ENCODE measurements around the gene ZRANB3.
"Not testable (repeated sequence)": the region's sequence is repeated elsewhere in the genome, so short reads cannot be mapped to it uniquely, and the experiment has no call there.

The ZRANB3 gene

GRCh38 chr2:135168204-135168856 lies 362.7 kb downstream of the ZRANB3 start:
- DNase-seq = no peak

- no peak for DNase-seq
These were observed 363.7 kb downstream of the ZRANB3 start for GRCh38 chr2:135167273-135167672.

- DNase-seq = no peak
These were observed 366.6 kb downstream of the ZRANB3 start for GRCh38 chr2:135164431-135164830.

GRCh38 chr2:135163901-135164300 lies 367.1 kb downstream of the ZRANB3 start:
- no peak for DNase-seq

DNA sequence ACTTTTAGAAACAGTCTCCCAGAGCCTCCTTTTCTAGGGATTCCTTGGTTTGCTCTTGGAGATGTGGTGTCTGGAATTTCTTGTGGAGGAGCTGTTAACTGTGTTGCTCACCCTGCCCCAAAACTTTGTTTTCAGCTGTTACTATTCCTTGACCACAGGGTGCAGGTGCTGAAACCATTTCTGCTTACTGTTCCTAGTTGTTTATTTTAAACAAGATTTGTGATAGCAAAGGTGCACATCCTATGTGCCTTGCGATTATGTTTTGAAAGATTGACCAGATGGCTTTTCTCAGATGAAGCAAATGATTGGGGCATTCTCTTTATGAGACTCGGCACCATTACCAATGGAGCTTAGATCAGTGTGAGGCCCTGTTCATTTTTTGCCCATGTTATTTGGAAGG lies 367.7 kb downstream of the ZRANB3 start:
- DNase-seq = no peak

GRCh38 chr2:135162786-135163185 lies 368.2 kb downstream of the ZRANB3 start:
- no peak for DNase-seq

DNA sequence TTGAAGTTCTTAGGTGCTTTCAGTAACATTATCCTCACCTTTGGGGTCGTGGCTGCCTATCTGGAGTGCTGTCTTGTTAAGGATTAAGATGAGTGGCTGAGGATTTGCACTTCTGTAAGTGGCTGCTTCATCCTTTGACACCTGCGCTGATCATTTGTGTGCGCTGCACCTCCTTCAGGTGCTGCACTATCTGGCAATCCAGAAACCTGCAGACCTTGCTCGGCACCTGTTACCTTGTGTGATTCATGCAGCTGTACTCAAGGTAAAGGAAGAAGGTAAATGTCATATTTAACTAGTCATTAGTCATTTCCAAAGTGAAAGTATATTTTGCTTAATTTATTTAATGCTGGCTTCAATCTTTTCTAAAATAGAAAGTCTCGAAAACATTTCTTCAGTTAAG lies 368.6 kb downstream of the ZRANB3 start:
- no peak for DNase-seq

GRCh38 chr2:135159191-135159590 lies 371.8 kb downstream of the ZRANB3 start:
- DNase-seq = no peak

- no peak for DNase-seq
These were observed 373.2 kb downstream of the ZRANB3 start for GRCh38 chr2:135157856-135158255.

DNA sequence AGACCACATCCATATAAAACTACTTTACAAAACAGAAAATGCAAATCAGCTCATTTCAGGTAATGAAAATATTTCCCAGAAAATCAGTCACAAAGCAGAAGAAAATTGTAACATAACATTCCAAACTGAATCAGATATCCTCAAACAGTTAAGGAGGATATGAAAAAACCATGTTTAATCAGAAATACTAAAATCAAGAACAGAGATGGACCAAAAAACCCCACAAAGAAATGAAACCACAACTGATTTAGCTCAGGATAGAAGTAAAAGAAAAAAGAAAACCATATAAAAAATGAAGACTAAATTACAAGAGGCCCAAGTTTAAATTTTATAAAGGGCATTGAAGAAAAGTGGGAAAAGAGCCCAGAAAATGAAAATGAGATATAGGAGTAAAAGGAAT lies 376.1 kb downstream of the ZRANB3 start:
- no peak for DNase-seq

DNA sequence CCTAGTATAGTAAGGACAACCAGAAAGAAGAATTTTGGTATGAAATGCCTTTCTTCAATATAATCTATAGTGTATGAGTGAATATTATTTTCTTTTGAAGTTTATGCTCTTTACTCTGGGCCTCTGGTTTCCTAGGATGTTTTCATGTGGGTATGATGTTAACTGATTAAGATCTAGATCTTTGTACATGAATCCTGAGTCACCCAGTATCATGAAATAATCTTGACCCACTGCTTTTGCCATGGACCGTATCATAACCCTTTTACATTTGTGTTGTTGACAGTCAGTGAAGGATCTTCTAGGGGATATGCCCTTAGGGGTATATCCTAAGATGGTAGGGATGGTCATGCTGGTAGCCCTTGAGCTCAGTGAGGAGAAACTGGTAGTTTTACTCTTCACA lies 378.7 kb downstream of the ZRANB3 start:
- no peak for DNase-seq

- DNase-seq = no peak
These were observed 379.4 kb downstream of the ZRANB3 start for GRCh38 chr2:135151615-135152014.

DNA sequence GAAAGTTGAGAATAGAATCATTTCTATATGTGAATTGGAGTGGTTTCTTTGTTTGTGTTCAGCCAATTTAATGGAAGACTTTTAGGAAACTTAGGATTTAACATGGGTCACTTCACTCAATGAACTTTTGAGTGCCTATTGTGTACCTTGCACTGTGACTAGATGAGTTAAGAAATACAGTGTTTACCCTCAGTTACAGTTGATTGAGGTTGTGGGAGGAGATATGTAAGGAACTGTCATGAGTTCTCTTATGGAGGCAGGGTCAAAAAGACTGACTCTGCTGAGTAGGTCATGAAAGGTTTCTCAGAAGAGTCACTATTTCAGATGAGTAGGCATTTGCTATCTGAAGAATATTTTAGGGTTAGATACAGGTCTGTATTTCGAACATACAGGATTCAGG lies 380.3 kb downstream of the ZRANB3 start:
- DNase-seq = no peak

GRCh38 chr2:135149251-135149650 lies 381.8 kb downstream of the ZRANB3 start:
- DNase-seq = no peak

GRCh38 chr2:135144343-135144742 lies 386.7 kb downstream of the ZRANB3 start:
- DNase-seq = no peak

DNA sequence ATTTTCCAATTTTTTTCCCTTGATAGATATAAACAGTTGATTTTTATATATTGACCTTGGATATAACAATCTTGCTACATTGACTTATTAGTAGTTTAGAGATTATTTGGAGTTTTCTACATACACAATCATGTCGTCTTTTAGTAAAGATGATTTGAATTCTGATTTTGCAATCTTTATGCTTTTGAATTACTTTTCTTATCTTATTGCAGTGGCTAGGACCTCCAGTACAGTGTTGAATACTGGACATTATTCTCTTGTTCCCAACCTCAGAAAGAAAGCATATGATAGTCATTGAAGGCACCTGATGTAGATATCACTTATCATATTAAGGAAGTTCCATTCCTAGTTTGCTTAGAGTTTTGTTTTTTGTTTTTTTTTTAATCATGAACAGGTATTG lies 388.7 kb downstream of the ZRANB3 start:
- DNase-seq = no peak

DNA sequence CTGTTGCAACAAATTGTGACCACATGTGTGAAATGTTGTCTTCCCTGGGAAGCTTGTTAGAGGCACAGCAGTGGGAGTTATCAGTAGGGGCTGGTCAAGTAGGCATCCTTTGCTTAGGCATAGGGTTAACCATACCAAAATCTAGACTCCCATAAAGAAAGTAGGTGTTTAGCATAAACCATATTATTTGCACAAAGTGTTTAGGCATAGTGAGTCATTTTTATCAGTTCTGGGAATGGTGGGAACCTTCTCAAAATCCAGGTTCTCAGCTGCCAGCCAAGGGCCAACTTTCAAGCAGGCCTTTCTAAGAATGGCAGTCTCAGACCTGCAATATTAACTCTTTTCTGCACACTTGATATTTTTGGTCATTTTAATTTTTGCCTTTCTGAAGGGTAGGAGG lies 390.4 kb downstream of the ZRANB3 start:
- no peak for DNase-seq

DNA sequence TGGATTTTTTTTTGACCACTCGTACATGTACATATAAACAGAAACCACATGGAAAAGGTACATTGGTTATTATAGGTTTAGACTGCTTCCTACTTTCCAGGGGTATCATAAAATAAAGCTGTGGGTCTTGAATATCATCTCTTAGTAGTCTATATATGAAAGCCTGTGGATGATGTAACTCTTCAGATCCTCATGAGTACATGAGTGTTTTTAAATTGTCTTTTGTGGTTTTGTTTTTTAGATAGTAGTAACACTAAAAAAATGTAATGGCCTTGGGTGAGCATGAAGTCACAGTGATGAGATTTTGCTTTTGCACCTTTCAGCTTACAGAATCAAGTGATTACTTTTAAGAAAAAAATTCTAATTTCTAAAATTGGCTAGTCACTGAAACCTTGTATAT lies 398.7 kb downstream of the ZRANB3 start:
- DNase-seq = no peak

GRCh38 chr2:135130751-135131150 lies 400.3 kb downstream of the ZRANB3 start:
- DNase-seq = no peak

- DNase-seq = no peak
These were observed 405.1 kb downstream of the ZRANB3 start for GRCh38 chr2:135125940-135126339.

DNA sequence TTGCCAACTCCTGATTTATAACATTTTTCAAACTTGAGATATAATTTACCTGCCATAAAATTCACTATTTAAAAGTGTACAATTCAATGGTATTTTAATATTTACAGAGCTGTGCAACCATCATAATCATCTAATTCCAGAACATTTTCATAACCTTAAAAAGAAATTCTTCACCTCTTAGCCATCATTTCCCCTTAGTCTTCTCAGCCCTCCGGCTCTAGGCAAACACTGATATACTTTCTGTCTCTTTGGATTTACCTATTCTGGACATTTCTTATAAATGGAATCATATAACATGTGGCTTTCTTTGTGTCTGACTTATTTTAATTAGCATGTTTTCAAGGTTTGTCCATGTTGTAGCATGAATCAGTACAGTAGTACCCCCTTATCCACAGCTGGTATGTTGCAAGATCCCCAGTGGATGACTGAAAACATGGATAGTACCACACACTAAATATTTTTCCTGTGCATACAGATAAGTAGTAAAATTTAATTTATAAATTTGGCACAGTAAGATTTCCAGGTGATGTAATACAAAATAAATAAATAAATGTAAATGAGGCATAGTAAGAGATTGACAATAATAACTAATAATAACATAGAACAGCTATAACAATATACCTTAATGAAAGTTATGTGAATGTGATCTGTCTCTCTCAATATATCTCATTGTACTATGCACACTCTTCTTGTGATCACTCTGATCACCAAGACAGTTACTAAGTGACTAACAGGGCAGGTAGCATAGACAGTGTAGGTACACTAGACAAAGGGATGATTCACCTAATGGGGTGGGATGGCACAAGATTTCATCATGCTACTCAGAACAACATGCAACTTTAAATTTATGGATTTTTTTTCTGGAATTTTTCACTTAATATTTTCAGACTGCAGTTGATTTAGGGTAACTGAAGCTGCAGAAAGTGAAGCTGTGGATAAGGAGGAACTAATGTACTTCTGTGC lies 405.8 kb downstream of the ZRANB3 start:
- DNase-seq = no peak

GRCh38 chr2:135121658-135122039 lies 409.4 kb downstream of the ZRANB3 start:
- not testable (repeated sequence) for DNase-seq

- DNase-seq = no peak
These were observed 409.9 kb downstream of the ZRANB3 start for GRCh38 chr2:135121016-135121657.

DNA sequence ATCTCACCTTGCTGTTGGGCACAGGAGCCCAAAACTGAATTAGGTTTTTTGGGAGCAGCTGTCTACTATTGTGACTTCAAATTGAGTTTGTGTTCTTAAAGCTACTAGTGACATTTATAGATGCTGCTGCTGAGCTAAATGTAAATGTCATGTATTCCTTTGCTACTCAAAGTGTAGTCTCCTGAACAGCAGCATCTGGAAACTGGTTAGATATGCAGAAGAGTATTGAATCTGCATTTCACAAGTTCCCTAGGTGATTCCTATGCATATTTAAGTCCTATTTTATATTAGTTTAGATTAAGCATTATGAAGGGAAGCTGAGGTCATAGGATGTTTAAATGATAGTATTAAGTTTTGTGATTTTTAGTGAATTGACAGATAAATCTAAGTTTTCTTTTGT lies 411.4 kb downstream of the ZRANB3 start:
- DNase-seq = no peak

Data from NK-92 treated with Interleukin-12 subunit alpha and Interleukin-12 subunit beta, amount 100 ng/mL, for 24 hours (cell line).